H9 (cell line): ENCODE measurements around the gene LRRC28. TPM values are rescaled to one million over a fixed set of nuclear protein-coding genes. Genes with fewer than 3 reads are reported as not detected.

Experiments
- DNase-seq: peaks from one replicate; pipeline ENCODE4 v3.0.0-alpha.2; 2017
- H2AFZ ChIP-seq: one replicate; pipeline ENCODE4 v1.6.1; 2013; ENCODE audit warnings: mild to moderate bottlenecking, low read length, control low read depth, moderate library complexity
- H2AK5ac ChIP-seq: 2 replicates; pipeline ENCODE4 v1.6.1; 2013; ENCODE audit warnings: low read length, control low read depth, mixed read lengths; ENCODE audit not compliant: insufficient read length
- H2BK120ac ChIP-seq: one replicate; pipeline ENCODE4 v1.6.1; 2013; ENCODE audit warnings: low read depth, mild to moderate bottlenecking, low read length, control low read depth, inconsistent platforms; ENCODE audit not compliant: poor library complexity, severe bottlenecking
- H2BK12ac ChIP-seq: 2 replicates; pipeline ENCODE4 v1.6.1; 2013; ENCODE audit warnings: low read length, control low read depth, mixed read lengths, low read depth; ENCODE audit not compliant: insufficient read length
- H2BK15ac ChIP-seq: 2 replicates; pipeline ENCODE4 v1.6.1; 2013; ENCODE audit warnings: low read depth, low read length, control low read depth
- H2BK20ac ChIP-seq: one replicate; pipeline ENCODE4 v1.6.1; 2013; ENCODE audit warnings: low read depth, mild to moderate bottlenecking, low read length, control low read depth, inconsistent platforms; ENCODE audit not compliant: poor library complexity, severe bottlenecking
- H2BK5ac ChIP-seq: 2 replicates; pipeline ENCODE4 v1.6.1; 2013; ENCODE audit warnings: low read length, control low read depth, mixed read lengths; ENCODE audit not compliant: insufficient read length
- H3K14ac ChIP-seq: 2 replicates; pipeline ENCODE4 v1.6.1; 2013; ENCODE audit warnings: low read length, control low read depth; ENCODE audit not compliant: insufficient read depth
- H3K18ac ChIP-seq: 2 replicates; pipeline ENCODE4 v1.6.1; 2013; ENCODE audit warnings: low read depth, mild to moderate bottlenecking, mixed read lengths, low read length, control low read depth; ENCODE audit not compliant: insufficient read length
- H3K23ac ChIP-seq: 2 replicates; pipeline ENCODE4 v1.6.1; 2013; ENCODE audit warnings: low read length, control low read depth, mixed read lengths, low read depth; ENCODE audit not compliant: insufficient read length
- H3K23me2 ChIP-seq: 2 replicates; pipeline ENCODE4 v1.6.1; 2013; ENCODE audit warnings: low read depth, mild to moderate bottlenecking, mixed read lengths, low read length, control low read depth; ENCODE audit not compliant: insufficient read length, poor library complexity, severe bottlenecking
- H3K27ac ChIP-seq: 2 replicates; pipeline ENCODE4 v1.5.1; 2013; ENCODE audit warnings: low read length, control low read depth, mixed read lengths, low read depth; ENCODE audit not compliant: insufficient read length
- H3K27me3 ChIP-seq: 2 replicates; pipeline ENCODE4 v1.6.1; 2013; ENCODE audit warnings: low read length, control low read depth, inconsistent platforms; ENCODE audit not compliant: insufficient read depth
- H3K4ac ChIP-seq: 2 replicates; pipeline ENCODE4 v1.6.1; 2013; ENCODE audit warnings: low read depth, mild to moderate bottlenecking, control low read depth, inconsistent platforms, low read length, moderate library complexity
- H3K4me1 ChIP-seq: 2 replicates; pipeline ENCODE4 v1.6.1; 2013; ENCODE audit warnings: low read length, control low read depth, inconsistent platforms; ENCODE audit not compliant: insufficient read depth
- H3K4me2 ChIP-seq: 2 replicates; pipeline ENCODE4 v1.6.1; 2013; ENCODE audit warnings: low read length, control low read depth, mixed read lengths; ENCODE audit not compliant: insufficient read length, insufficient read depth
- H3K56ac ChIP-seq: 2 replicates; pipeline ENCODE4 v1.6.1; 2013; ENCODE audit warnings: low read depth, mild to moderate bottlenecking, mixed read lengths, low read length, control low read depth; ENCODE audit not compliant: insufficient read length
- H3K79me1 ChIP-seq: 2 replicates; pipeline ENCODE4 v1.6.1; 2013; ENCODE audit warnings: low read depth, mild to moderate bottlenecking, moderate library complexity, low read length, control low read depth, inconsistent platforms; ENCODE audit not compliant: insufficient read depth, poor library complexity, severe bottlenecking
- H3K79me2 ChIP-seq: 2 replicates; pipeline ENCODE4 v1.6.1; 2013; ENCODE audit warnings: low read length, control low read depth, inconsistent platforms; ENCODE audit not compliant: insufficient read depth
- H3K9ac ChIP-seq: 2 replicates; pipeline ENCODE4 v1.6.1; 2013; ENCODE audit warnings: low read length, control low read depth, mixed read lengths; ENCODE audit not compliant: insufficient read length; ENCODE audit errors: extremely low read depth
- H3K9me3 ChIP-seq: one replicate; pipeline ENCODE4 v1.6.1; 2013; ENCODE audit warnings: low read depth, low read length, inconsistent platforms; ENCODE audit not compliant: control insufficient read depth
- H3T11ph ChIP-seq: one replicate; pipeline ENCODE4 v1.6.1; 2013; ENCODE audit warnings: mild to moderate bottlenecking, low read length, control low read depth, inconsistent platforms
- H4K20me1 ChIP-seq: one replicate; pipeline ENCODE4 v1.6.1; 2013; ENCODE audit not compliant: control insufficient read depth, insufficient read length, insufficient read depth
- H4K5ac ChIP-seq: 2 replicates; pipeline ENCODE4 v1.6.1; 2013; ENCODE audit warnings: low read depth, mild to moderate bottlenecking, mixed read lengths, low read length, control low read depth; ENCODE audit not compliant: insufficient read length
- H4K8ac ChIP-seq: replicated peaks from 2 replicates; pipeline ENCODE4 v1.6.1; 2013; ENCODE audit warnings: low read length, control low read depth, mixed read lengths, low read depth; ENCODE audit not compliant: insufficient read length
- H4K91ac ChIP-seq: 2 replicates; pipeline ENCODE4 v1.6.1; 2013; ENCODE audit warnings: low read depth, mild to moderate bottlenecking, moderate library complexity, mixed read lengths, low read length, control low read depth; ENCODE audit not compliant: insufficient read length
- H3K27ac Mint-ChIP-seq, 3 experiments: 2 replicates in 2 of 3; 3 replicates in 1 of 3; pipeline ENCODE4 v1.8.0; 2020 to 2021; ENCODE audit warnings: mixed read lengths in 3 of 3, mild to moderate bottlenecking in 1 of 3, moderate library complexity in 1 of 3
- H3K27me3 Mint-ChIP-seq: 2 replicates; pipeline ENCODE4 v1.8.0; 2021; ENCODE audit warnings: low read depth, mild to moderate bottlenecking, moderate library complexity, mixed read lengths
- H3K36me3 Mint-ChIP-seq, 3 experiments: 2 replicates in 2 of 3; 3 replicates in 1 of 3; pipeline ENCODE4 v1.8.0; 2020 to 2021; ENCODE audit warnings: low read depth in 3 of 3, mixed read lengths in 3 of 3; ENCODE audit not compliant: insufficient read depth in 1 of 3
- H3K4me1 Mint-ChIP-seq, 2 experiments: 2 replicates each; pipeline ENCODE4 v1.8.0; 2020; ENCODE audit warnings: mixed read lengths in 2 of 2
- H3K4me3 Mint-ChIP-seq, 2 experiments: 2 replicates in 1 of 2; 3 replicates in 1 of 2; pipeline ENCODE4 v1.8.0; 2020 to 2021; ENCODE audit warnings: mild to moderate bottlenecking in 2 of 2, mixed read lengths in 2 of 2, moderate library complexity in 1 of 2
- H3K9me3 Mint-ChIP-seq, 2 experiments: 2 replicates in 1 of 2; 3 replicates in 1 of 2; pipeline ENCODE4 v1.8.0; 2020; ENCODE audit warnings: mild to moderate bottlenecking in 2 of 2, mixed read lengths in 2 of 2, moderate library complexity in 1 of 2
- WGBS: extraction: QIAGEN DNeasy Blood & Tissue Kit; methylation state at CpG from one replicate; pipeline ENCODE4 v1.1.7; 2013; ENCODE audit warnings: missing lambda C conversion rate, low lambda C conversion rate, mixed read lengths; ENCODE audit not compliant: insufficient read length; ENCODE audit errors: extremely low coverage; 5-methylcytosine and 5-hydroxymethylcytosine counted together
- total RNA-seq: library from RNA; stranded (reverse); gene quantifications from 2 replicates; pipeline ENCODE4 v1.2.1, GENCODE V29; 2021
- TF ChIP-seq, protein P1 (sequence below): fragments of 200-600 bp; sonication (generic); conservative IDR thresholded peaks from 3 replicates; pipeline ENCODE4 v1.8.0; 2021; ENCODE audit warnings: antibody characterized with exemption, mild to moderate bottlenecking

LRRC28 gene
- total RNA-seq, 1 experiment from 2014 or later = 17.6 TPM

DNA sequence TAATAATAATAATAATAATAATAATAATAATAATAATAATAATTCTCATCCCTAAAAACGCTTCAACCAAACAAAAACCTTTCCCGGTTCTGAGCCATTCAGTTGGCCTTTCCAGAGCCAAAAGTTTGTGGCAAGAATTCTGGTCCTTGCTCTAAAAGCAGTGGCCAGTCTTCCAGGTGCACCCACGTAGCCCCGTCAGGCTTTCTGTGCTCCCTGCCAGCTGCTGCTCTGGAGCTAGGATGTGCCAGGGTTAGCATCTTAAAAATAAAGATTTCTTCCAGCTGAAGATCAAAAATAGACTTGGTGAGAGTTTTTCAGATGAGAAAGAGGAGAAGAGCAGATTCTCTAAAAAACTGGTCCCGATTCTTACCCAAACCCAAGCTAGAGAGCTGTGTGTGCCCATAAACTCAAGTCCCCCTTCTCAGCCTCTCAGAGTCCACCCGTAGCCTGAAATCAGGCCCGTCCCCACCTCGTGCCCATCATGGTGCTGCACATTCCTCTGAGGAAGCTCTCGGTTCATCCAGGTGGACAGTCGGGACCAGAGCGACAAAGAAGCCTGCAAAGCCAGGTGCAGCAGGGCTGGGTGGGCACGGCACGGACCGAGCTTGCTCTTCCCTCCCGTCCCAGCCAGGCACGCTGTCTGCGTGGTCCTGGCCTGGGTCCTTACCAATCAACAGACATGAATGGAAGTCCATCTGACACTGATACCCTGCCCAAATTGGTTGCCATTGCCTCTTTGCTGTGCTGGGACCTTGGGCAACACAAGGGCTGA is 155.6 kb downstream of the LRRC28 start:
- H3T11ph ChIP-seq = no peak overlapping the region
- no peak overlapping the region for H3K56ac ChIP-seq
- no CpG with 5 or more reads among the region's 17 CpGs for WGBS
- no peak overlapping the region for H2BK20ac ChIP-seq
- TF ChIP-seq, protein P1, sequence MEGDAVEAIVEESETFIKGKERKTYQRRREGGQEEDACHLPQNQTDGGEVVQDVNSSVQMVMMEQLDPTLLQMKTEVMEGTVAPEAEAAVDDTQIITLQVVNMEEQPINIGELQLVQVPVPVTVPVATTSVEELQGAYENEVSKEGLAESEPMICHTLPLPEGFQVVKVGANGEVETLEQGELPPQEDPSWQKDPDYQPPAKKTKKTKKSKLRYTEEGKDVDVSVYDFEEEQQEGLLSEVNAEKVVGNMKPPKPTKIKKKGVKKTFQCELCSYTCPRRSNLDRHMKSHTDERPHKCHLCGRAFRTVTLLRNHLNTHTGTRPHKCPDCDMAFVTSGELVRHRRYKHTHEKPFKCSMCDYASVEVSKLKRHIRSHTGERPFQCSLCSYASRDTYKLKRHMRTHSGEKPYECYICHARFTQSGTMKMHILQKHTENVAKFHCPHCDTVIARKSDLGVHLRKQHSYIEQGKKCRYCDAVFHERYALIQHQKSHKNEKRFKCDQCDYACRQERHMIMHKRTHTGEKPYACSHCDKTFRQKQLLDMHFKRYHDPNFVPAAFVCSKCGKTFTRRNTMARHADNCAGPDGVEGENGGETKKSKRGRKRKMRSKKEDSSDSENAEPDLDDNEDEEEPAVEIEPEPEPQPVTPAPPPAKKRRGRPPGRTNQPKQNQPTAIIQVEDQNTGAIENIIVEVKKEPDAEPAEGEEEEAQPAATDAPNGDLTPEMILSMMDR = no peak
- no peak overlapping the region for H3K9ac ChIP-seq
- H4K8ac ChIP-seq = no peak overlapping the region
- Mint-ChIP-seq H3K9me3 (no peaks in the 10 kb centered on the region; a peak in 2 of 5 replicates), H3K4me1 (peaks cover 4 to 6% of the 10 kb centered on the region in 2 experiments; a peak in 2 of 4 replicates), H3K36me3 (no peaks in the 10 kb centered on the region), H3K27me3 (no peaks in the 10 kb centered on the region; the same call in 1 of the 2 replicates), H3K27ac (0 out of 7 replicates have a peak overlapping the region, but pooled peaks of 1 of the 3 experiments have one; percentile 72), H3K4me3 (no peak overlapping the region)
- H3K79me1 ChIP-seq = no peaks in the 10 kb centered on the region
- peak overlapping the region; percentile 84 for H3K23ac ChIP-seq
- no peak overlapping the region for H2AFZ ChIP-seq
- H2BK15ac ChIP-seq = no peak overlapping the region
- DNase-seq = no peak
- H3K27me3 ChIP-seq = no peaks in the 10 kb centered on the region
- no peaks in the 10 kb centered on the region for H3K79me2 ChIP-seq
- H2BK5ac ChIP-seq = no peak overlapping the region
- H2BK120ac ChIP-seq = no peak overlapping the region
- H2BK12ac ChIP-seq = no peak overlapping the region
- H3K23me2 ChIP-seq = no peaks in the 10 kb centered on the region
- no peak overlapping the region for H4K5ac ChIP-seq
- peak overlapping the region; percentile 31; the same call in 1 of the 2 replicates for H3K14ac ChIP-seq
- H3K18ac ChIP-seq = peak overlapping the region; percentile 25
- no peaks in the 10 kb centered on the region for H3K4me1 ChIP-seq
- H3K4me2 ChIP-seq = no peak overlapping the region
- no peak overlapping the region for H3K27ac ChIP-seq
- H4K91ac ChIP-seq = no peak overlapping the region
- no peaks in the 10 kb centered on the region for H4K20me1 ChIP-seq
- no peaks in the 10 kb centered on the region for H3K9me3 ChIP-seq
- H2AK5ac ChIP-seq = no peak overlapping the region
- H3K4ac ChIP-seq = no peak overlapping the region
